HG02798 (cell line): ENCODE results near the gene GMPS.
"Not testable (repeated sequence)": the region's sequence is repeated elsewhere in the genome, so short reads cannot be mapped to it uniquely, and the experiment has no call there.

Experiments
- ATAC-seq: cut with Tn5 transposase; IDR thresholded peaks from one replicate; pipeline ENCODE4 v1.9.1; 2021; ENCODE audit warnings: mild to moderate bottlenecking; ENCODE audit not compliant: unreplicated experiment, poor library complexity

The GMPS gene

DNA sequence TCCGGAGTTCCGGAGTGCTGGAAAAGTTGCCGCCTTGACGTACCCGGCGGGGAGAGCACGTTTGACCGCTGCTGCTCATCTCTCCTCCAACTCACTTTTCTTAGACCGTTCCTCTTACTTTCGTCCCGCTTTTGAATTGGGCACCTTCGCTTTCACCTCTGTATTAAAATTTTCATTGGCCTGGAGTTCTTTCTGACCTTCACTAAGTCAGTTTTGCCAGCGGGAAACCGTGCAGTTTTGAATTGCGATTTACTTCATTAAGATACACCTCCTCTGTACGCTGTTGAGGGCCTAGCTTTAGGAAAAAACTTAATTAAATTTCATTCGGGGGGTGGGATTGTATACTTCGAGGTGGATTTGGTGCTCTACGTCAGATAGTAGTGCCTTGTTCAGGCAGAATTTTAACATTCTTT, 1.3 kb downstream of the GMPS start:
- peak; percentile 3 for ATAC-seq

DNA sequence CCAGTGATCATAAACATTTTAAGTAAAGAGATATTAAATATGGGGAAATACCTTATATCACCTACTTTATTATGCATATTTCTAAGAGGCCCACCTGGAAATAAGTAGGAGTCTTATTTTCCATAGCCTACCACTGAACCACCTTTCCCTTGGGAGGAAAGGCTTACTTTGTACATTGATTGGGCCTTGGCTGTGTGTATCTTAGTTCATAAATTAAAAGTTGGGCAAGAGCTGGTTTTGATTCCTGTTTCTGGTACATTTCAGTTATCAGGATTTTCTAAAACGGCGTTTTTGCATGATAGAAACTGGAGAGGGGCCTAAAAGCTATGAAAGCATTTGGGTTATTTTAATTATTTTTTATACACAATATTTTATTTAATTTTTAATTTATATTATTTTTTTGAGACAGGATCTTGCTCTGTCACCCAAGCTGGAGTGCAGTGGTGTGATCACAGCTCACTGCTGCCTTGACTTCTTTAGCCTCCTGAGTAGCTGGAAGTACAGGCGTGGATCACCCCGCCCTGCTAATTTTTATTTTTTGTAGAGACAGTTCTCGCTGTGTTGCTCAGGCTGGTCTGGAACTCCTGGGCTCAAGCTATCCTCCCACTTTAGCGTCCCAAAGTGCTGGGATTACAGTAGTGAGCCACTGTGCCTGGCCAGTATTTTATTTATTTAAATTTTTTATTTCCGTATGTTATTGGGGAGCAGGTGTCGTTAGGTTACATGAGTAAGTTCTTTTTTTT, 2.6 kb downstream of the GMPS start:
- ATAC-seq = no peak

DNA sequence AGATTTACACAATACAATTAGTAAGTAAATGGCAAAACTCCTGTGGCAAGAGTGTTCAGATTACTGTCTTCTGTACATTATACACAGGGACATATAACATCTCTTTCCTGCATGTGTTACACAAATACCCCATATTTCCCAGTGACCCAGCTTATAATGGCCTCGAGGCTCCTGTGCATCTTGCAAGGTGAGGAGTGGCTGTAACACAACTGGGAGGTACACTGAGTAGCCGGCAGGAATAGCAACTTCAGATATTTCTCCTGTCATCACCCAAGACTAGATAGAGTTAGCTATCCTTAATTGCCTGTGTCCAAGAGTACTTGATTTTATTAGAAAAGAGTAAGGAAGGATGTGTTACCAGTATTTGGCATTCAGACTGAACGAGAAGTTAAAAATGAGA, 5.6 kb downstream of the GMPS start:
- ATAC-seq = no peak

DNA sequence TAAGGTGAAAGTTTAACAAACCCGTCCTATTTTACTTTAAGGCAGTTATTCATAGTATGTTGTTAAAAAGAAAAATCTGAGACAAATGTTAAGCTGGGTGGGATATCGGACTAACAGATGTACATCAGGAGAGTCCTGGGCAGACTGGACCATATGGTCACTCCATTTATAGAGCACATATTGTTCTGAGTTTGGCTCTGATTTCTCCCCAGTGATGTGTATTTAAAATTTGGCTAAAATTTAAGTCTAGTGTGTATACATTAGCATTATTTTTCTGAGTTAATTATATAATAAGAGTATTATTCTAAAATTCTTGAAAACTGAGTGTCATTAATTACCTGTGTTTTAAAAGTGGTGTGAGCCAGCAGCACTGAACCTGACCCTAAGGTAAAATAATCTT, 6.1 kb downstream of the GMPS start:
- ATAC-seq = no peak

DNA sequence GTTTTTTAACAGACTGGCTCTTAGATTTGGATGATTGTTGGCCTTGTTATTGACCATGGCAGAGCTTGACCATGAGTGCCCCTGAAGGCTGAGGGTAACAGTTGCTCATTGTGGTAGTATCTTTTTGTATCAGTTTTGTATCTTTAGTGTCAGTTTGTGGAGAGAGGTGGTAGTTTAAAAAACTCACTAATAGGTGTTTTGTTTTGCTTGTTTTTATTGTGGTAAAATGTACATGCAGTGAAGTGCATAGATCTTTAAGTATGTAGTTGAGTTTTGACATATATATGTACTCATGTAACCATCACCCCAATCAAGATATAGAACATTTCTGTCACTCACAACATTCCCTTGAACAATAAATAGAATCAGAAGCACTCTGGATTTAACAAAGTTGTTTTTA, 9.8 kb downstream of the GMPS start:
- no peak for ATAC-seq

DNA sequence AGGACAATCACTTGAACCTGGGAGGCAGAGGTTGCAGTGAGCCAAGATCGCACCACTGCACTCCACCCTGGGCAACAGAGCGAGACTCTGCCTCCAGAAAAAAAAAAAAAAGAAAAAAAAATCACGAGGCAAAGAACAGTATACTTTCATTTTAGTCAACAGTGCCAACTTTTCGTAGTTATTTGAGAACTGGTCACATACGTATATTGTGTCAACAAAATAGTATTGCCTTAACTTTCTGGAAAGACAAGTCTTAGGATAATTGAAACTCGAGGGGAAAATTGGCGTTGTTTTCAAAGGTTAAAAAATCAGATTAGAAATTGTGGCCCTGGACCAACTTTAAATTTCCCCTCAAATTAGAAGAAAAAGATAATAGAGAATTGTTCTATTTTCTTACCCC, 13.8 kb downstream of the GMPS start:
- ATAC-seq = no peak

DNA sequence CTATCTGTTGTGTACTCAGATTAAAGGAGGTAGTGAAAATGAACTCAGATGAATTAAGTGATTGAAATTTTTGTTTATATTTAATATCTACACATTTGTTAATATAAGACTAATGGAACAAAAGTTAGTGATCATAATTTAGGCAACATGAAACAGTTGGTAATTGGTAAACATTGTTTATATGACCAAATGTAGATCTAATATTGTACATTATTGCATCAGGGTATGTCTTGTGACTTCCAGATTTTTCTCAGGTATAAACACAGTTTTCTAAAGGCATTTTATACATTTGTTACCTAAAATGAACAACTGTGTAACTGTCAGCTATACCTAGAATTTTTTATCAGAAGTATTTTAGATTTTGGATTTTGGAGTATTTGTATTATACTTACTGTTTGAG, 14.8 kb downstream of the GMPS start:
- ATAC-seq = no peak

DNA sequence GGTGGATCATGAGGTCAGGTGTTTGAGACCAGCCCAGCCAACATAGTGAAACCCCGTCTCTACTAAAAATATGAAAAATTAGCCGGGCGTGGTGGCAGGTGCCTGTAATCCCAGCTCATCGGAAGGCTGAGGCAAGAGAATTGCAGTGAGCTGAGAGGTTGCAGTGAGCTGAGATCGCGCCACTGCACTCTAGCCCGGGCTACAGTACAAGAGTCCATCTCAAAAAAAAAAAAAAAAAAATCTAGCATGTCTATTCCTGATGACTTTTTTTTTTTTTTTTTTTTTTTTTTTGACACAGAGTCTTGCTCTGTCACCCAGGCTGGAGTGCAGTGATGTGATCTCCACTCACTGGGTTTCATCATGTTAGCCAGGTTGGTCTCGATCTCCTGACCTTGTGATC, 15.9 kb downstream of the GMPS start:
- ATAC-seq = not testable (repeated sequence)

DNA sequence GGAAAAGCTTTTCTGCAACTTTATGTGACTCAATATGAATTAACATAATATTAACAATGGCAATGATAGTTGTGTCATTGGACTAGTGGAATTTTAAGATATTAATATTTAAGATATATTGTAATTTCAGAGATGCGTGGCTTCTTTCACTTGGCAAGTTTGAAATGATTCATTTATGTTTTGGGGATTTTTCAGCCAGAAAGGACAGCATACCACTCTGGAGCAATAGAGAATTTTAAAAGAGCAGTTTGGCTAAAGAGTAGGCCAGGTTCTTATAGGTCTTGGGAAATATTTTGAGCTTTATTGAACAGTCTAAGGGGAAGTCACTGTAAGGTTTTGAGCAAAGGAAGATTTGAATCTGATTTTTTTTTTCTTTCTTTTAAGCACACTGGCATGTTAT, 16.5 kb downstream of the GMPS start:
- no peak for ATAC-seq

DNA sequence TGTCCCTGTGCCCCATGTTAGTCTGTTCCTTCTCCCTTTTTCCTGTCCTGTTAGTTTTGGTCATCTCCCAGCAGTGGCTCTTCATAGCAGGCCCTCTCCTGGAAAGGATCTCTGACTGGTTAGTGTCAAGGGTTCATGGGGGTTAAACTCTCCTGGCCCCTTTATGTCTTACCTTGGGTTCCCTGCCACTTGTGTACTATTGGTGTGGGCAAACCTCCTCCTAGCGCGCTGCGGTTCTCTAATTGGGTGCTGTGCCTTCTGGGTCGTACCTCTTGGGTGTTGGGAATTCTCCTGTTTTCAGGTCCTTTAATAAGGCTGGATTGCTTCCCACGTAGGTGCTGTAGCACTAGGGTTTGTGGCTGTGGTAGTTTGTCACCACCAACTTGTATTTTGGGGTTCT, 18.8 kb downstream of the GMPS start:
- ATAC-seq = no peak

DNA sequence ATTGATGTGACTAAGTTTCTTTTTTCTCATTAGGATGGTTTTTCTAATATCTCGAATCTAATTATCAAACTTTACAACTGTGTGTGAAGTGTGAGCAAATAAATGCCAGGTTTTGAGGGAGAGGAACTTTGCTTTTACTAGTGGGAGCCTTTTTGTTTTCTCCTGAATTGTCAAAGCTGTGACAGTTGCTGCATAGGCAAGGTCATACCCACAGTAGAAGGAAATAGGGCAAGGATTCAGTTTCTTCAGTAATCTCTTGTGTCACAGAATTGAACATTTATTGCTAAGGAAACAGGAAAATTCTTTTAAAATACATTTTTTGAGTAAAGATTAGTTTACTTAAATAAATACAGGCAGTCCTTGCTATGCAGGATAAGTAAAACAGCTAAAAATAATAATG, 19.5 kb downstream of the GMPS start:
- ATAC-seq = no peak

DNA sequence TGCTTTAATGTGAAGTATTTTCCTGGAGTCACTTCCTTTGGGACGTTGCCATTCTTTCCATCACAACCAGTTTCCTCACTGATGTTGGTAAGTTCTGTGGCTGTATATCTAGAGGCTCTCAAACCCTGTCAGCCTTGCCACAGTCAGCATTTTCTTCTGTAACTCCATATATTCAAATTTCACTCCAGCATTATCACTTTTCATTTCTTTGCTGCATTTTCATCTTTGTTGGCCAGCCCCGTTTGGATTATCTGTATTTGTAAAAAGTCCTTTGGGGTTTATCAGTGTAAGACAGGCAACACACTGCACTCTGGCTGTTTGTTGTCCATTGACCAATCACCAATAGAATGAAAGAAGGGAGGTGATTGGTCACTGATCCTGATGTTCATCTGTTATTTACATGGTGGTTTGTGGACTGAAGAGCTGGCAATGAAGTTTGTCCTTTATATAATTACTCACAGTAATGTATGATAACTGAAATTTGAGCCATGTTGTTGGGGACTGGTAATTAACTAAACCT, 20.3 kb downstream of the GMPS start:
- peak; percentile 82 for ATAC-seq

DNA sequence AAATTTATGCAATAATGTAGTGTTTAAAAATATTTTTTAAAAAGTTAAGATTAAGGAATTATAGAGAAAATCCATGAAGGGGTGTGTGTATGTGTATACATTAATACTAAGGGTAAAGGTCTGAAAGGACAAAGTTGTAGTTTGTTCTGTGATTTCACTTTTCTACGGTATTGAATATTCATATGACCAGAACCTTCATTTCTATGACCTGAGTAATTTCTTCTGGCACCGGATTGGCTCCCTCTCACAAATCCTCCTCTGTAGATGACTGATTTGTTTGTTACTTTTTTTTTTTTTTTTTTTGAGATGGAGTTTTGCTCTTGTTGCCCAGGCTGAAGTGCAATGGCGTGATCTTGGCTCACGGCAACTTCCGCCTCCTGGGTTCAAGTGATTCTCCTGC, 20.9 kb downstream of the GMPS start:
- ATAC-seq = no peak

DNA sequence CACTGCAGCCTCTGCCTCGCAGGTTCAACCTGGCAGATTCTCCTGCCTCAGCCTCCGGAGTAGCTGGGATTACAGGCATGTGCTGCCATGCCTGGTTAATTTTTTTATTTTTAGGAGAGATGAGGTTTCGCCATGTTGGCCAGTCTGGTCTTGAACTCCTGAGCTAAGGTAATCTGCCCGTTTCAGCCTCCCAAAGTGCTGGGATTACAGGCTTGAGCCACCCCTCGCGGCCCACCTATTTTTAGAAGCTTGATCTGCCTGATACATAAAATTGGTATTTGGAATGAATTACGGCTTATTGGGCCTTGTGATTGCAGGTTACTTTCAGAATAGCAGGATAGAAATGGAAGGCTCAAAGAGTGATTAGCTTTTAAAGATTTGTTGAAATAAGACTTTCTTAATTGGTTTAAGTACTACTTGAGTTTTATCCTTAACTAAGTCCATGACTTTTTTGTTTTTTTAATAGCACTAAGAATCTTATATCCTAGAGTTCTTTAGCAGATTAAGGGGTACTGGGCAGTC, 25.0 kb downstream of the GMPS start:
- ATAC-seq = no peak

DNA sequence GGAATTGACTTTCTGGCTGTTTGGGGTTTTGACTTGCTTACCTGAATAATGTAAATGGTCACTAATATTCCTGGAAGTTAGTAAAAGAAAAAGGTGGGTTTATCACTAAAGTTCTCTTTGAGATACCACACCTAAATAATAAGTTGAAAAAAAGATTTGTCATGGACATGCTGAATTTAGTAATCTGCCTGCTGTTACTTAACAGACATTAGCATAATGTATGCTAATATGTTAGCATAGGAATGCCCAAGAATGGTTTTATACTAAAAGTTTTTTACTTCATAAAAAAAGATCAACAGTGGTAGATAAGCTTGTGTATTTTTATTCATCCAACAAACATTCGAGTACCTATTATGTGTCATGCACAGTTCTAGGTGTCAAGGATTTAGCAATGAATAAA, 36.5 kb downstream of the GMPS start:
- no peak for ATAC-seq

DNA sequence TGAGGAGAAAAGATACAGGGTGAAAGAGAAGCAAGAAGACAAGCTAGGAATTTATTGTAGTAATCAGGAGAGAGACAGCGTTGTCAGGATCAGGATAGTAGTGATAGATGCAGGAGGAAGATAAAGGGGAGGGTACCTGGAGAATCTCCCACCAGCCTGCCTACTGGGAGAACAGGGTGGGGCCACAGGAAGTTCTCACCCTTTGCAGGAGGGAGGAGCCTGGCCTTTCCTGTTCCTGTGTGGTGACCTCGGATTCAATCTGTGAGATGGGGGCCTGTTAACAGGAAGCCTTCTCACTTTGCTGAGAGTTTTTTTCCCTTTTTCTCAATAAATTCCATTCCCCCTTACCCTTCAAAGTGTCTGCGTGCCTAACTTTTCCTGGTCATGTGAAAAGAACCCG, 37.6 kb downstream of the GMPS start:
- ATAC-seq = no peak

DNA sequence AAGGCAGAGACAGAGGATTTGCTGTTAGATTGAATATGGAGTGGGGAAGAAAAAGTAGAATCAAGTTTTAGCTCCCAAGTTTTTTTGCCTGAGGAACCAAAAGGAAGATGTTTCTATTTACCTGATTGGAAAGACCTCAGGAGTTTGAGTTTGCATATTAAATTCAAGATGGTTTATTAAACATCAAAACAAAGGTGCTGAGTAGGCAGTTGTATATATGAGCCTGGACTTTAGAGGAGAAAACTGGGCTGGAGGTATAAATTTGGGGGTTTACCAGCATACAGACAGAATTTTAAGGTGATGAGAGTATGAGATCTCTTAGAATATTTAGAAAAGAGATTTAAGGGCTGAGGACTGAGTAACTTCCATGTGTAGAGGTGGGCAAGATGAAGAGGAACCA, 38.2 kb downstream of the GMPS start:
- no peak for ATAC-seq

DNA sequence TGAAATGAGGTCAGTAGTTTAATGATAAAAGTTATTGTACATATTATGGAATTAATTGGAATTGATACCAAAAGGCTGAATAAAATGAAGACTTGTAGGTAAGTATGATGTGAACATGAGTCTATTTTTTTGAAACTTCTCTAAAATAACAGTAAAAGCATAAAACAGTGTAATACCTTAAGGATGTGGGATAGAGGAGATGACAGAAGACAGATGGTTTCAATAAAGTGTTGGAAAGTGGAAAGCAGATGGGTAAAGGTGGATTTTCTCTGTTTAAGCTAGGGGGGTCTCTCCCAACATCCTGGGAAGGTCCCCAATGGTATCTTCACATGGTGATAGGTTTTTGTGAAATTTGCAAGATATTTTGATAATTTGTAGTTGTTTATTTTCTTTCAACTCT, 41.6 kb downstream of the GMPS start:
- no peak for ATAC-seq

DNA sequence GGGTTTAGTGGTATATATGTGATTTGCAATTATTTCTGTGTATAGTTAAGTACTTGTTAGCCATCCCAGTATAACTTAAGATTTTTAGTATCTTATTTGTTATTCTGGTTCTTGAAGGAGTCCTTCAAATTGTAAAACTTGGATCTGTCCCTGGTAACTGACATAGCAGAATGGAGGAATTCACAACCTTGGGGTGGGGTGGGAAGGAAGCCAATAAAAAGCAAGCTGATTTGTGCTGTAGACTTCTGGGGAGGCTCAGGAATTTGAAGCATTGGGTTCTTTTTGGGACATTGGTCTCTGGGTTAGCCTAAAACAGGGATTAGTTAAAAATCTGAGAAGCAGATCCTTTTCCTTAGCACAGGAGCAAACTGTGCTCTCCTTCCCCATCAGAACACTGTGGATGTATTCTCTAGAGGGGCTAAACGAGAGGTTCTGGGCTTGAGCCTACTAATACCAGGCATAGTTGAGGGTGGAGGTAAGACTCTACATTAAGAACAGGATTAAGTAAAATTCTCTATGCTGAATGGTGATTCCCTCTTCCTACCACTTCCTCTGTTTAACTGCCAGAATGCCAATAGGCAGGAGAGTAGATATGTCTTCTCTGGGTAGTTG, 42.2 kb downstream of the GMPS start:
- ATAC-seq = no peak

DNA sequence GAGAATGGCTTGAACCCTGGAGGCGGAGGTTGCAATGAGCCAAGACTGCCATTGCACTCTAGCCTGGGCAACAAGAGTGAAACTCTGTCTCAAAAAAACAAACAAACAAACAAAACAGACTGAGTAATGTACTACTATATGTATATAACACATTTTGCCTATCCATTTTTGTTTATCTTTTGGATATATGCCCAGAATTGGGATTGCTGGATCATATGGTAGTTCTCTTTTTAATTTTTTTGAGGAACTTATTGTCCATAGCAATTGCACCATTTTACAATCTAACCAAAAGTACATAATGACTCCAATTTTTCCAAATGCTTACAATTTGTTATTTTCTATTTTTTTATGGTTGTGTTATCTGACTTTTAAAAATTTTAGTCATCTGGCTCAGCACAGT, 47.3 kb downstream of the GMPS start:
- no peak for ATAC-seq

DNA sequence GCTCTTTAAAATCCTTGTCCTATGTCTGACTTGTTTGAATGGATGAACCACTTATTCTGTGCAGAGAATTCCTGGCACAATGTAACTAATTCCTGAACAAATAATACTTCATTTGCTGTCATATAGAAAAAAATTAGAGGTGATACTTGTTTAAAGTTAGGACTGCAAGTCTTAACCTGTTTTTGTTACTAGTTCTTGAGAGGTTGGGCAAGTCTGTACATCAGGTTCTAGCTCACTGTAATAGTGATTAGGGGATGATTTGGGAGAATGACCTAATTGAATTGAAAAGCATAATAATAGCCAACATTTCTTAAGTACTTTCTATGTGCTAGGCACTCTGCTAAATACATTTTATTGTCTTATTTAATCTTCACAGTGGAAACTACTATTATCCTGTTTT, 49.3 kb downstream of the GMPS start:
- ATAC-seq = no peak

DNA sequence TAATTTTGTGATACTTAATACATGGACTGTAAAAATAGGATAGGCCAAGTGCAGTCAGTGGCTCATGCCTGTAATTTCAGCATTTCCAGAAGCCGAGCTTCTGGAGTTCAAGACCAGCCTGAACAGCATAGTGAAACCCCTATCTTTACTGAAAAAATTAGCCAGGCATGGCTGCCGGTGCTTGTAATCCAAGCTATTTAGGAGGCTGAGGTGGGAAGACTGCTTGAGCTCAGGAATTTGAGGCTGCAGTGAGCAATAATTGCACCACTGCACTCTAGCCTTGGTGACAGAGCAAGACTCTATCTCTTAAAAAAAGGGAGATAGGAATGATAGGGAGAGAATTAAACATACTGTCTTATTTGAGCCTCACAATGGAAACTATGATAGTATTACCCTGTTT, 51.0 kb downstream of the GMPS start:
- no peak for ATAC-seq
